HFFc6 (cell line): ENCODE measurements around the gene CD55. TPM values are rescaled to one million over a fixed set of nuclear protein-coding genes. Genes with fewer than 3 reads are reported as not detected.

ENCODE experiments used
- DNase-seq: peaks from one replicate; pipeline ENCODE4 v3.0.0-alpha.2; 2018
- H3K27ac Mint-ChIP-seq: 2 replicates; pipeline ENCODE4 v1.8.0; 2020; ENCODE audit warnings: mild to moderate bottlenecking, mixed read lengths
- H3K27me3 Mint-ChIP-seq: 2 replicates; pipeline ENCODE4 v1.8.0; 2021; ENCODE audit warnings: mild to moderate bottlenecking, moderate library complexity, mixed read lengths; ENCODE audit not compliant: insufficient read depth
- H3K36me3 Mint-ChIP-seq: 2 replicates; pipeline ENCODE4 v1.8.0; 2021; ENCODE audit warnings: low read depth, mixed read lengths
- H3K4me1 Mint-ChIP-seq: 2 replicates; pipeline ENCODE4 v1.8.0; 2020; ENCODE audit warnings: low read depth, mixed read lengths
- H3K4me3 Mint-ChIP-seq: 2 replicates; pipeline ENCODE4 v1.8.0; 2020; ENCODE audit warnings: mild to moderate bottlenecking, moderate library complexity, mixed read lengths
- H3K9me3 Mint-ChIP-seq: 2 replicates; pipeline ENCODE4 v1.8.0; 2020; ENCODE audit warnings: mild to moderate bottlenecking, mixed read lengths
- total RNA-seq, 6 experiments: library from RNA; stranded (reverse); fragmentation: NEBNext Ultra II Directional; extraction: Animal tissue kit (Norgen Biotek cat#: 25700); gene quantifications; 2 replicates in 1 of 6; 3 replicates in 5 of 6; pipeline ENCODE4 v1.2.3, GENCODE V29; 2021
- TF ChIP-seq, protein P1 (sequence below): fragments of 200-600 bp; sonication (generic); IDR thresholded peaks from 2 replicates; pipeline ENCODE4 v1.5.0; 2021; ENCODE audit warnings: antibody characterized with exemption, mild to moderate bottlenecking

Gene CD55
- total RNA-seq, 6 experiments from 2014 or later: 13.7 to 26.1 (median 18.8) TPM

DNA sequence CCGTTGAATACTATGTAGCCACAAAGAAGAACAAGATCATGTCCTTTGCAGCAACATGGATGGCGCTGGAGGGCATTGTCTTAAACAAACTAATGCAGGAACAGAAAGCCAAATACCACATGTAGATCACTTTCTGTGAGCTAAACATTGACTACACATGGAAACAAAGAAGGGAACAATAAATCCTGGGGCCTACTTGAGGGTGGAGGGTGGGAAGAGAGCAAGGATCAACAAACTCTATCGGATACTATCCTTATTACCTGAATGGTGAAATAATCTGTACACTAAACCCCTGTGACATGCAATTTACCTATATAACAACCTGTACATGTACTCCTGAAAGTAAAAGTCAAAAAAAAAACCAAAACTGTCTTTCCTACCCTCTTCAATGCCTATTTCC is 40.8 kb upstream of the CD55 start:
- peaks cover 8% of the 10 kb centered on the region; the same call in 1 of the 2 replicates for H3K27me3 Mint-ChIP-seq
- no peaks in the 10 kb centered on the region for H3K36me3 Mint-ChIP-seq
- peaks cover 23% of the 10 kb centered on the region for H3K4me1 Mint-ChIP-seq
- H3K9me3 Mint-ChIP-seq: no peaks in the 10 kb centered on the region
- no peak for DNase-seq
- TF ChIP-seq, protein P1, sequence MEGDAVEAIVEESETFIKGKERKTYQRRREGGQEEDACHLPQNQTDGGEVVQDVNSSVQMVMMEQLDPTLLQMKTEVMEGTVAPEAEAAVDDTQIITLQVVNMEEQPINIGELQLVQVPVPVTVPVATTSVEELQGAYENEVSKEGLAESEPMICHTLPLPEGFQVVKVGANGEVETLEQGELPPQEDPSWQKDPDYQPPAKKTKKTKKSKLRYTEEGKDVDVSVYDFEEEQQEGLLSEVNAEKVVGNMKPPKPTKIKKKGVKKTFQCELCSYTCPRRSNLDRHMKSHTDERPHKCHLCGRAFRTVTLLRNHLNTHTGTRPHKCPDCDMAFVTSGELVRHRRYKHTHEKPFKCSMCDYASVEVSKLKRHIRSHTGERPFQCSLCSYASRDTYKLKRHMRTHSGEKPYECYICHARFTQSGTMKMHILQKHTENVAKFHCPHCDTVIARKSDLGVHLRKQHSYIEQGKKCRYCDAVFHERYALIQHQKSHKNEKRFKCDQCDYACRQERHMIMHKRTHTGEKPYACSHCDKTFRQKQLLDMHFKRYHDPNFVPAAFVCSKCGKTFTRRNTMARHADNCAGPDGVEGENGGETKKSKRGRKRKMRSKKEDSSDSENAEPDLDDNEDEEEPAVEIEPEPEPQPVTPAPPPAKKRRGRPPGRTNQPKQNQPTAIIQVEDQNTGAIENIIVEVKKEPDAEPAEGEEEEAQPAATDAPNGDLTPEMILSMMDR: no peak
- H3K27ac Mint-ChIP-seq: no peak overlapping the region
- H3K4me3 Mint-ChIP-seq: no peak overlapping the region

DNA sequence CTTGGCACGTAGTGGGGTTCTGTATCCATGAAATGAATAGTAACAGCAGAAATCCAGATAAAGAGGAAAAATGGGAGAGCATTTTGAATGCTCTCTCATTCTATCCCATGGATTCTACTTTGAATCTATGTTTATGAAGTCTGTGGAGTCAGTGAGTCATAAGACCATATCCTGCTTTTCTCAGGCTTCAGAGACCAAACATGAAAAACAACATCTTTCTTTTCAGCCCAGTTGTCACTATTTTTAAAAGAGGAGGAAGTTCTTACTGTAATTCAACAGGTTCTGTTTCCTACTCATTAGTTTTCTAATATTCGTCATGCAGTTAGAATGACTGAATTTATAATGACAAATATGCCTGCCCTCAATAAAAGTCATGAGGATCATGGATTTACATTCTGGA is 39.4 kb upstream of the CD55 start:
- Mint-ChIP-seq H3K27me3 (peaks cover 9% of the 10 kb centered on the region; the same call in 1 of the 2 replicates), H3K4me3 (no peak overlapping the region), H3K9me3 (no peaks in the 10 kb centered on the region), H3K4me1 (peaks cover 23% of the 10 kb centered on the region), H3K36me3 (no peaks in the 10 kb centered on the region), H3K27ac (no peak overlapping the region)
- TF ChIP-seq, protein P1: no peak
- DNase-seq: no peak

DNA sequence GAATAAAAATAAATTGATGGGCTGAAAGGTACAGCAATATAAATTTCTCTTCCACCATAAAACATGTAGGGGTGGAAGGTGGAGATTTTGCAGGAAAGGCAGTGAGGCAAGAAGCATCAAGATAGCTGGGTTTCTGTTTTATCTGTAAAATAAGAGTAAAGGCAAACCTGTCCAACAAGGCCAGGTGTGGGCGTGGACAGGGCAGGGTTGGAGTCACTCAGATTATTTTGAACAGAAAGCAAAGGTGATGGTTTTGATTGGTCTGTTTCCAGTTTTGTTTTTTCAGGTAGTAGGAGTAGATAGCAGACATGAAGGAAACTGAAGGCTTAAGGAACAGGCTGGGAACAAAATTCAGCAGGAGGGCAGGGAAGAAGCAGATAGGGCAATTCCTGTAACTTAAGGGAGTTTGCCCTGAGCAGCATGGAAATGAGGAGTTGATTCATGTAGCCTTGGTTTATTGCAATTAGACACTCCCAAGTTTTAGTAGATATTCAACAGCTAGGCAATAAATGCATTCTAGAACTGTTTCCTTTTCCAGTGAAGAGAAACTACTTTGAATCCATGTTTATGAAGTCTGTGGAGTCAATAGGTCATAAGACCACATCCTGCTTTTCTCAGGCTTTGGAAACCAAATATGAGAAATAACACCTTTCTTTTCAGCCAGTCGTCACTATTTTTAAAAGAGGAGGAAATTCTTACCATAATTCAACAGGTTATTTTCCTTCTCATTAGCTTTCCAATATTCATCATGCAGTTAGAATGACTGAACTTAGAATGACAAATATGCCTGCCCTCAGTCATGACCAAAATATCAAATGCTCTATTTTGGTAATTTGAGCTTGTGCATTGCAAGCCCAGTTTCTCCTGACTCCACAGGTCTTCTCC is 38.7 kb upstream of the CD55 start:
- TF ChIP-seq, protein P1: no peak
- Mint-ChIP-seq H3K36me3 (no peaks in the 10 kb centered on the region), H3K27ac (no peak overlapping the region), H3K9me3 (no peaks in the 10 kb centered on the region), H3K4me1 (peaks cover 23% of the 10 kb centered on the region), H3K27me3 (peaks cover 9% of the 10 kb centered on the region; the same call in 1 of the 2 replicates), H3K4me3 (no peak overlapping the region)
- DNase-seq: no peak

DNA sequence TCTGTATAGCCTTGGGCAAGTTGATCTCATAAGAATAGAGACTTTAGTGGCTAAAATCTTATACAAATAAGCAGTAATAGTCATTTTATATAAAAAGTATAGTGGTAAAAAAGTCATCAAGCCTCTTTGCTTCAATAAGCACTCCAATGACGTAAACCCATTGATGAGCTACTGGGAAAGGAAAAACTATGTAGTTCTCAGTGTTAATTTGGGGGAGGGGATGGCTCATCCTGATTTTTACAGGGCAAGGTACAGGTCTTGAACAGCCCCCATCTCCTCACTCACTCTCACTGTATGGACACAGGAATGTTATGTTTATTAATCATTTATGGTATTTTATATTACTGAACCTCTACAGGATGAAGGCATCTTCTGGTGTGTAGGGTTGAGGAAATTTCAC is 38.1 kb upstream of the CD55 start:
- H3K4me1 Mint-ChIP-seq: peaks cover 23% of the 10 kb centered on the region
- H3K9me3 Mint-ChIP-seq: no peaks in the 10 kb centered on the region

DNA sequence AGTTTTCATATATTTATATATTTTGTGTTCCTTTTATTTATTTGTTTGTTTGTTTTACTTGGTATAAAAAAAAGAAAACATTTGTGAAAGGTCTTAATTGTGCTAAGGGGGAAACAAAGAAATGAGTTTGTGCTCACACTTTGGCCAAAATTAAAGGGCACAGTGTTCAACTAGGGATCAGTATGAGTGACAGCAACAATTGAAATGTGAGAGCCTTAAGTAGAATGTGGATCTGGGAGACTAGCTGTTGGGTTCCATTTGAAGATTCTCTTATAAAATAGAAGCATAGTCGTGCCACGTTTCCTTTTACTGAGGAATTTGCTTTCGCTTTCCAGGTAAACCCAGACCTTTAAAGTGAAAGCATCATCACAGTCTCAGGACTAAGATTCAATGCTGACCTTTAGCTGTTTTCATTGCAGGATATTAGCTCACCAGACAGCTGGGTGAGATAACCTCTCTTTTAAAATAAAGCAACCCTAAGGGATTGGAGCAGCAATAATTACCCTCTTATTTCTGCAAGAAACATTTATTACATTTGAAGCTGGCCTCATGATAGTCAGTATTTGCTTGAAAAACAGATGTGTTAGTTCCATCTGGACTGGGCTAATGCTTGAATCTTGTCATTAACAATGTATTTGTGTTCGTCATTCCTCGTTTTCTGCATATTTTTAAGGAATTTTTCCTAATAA is 37.1 kb upstream of the CD55 start:
- Mint-ChIP-seq H3K27me3 (peaks cover 8% of the 10 kb centered on the region; the same call in 1 of the 2 replicates), H3K4me3 (no peak overlapping the region), H3K27ac (no peak overlapping the region), H3K9me3 (no peaks in the 10 kb centered on the region), H3K4me1 (peaks cover 23% of the 10 kb centered on the region), H3K36me3 (no peaks in the 10 kb centered on the region)
- DNase-seq: no peak
- TF ChIP-seq, protein P1: no peak

More for the DNA sequence above, 38.1 kb upstream of the CD55 start:
- Mint-ChIP-seq H3K27me3 (peaks cover 9% of the 10 kb centered on the region; the same call in 1 of the 2 replicates), H3K27ac (no peak overlapping the region), H3K36me3 (no peaks in the 10 kb centered on the region), H3K4me3 (no peak overlapping the region)
- DNase-seq: no peak
- TF ChIP-seq, protein P1: no peak
